Stimulated activated CD4-positive, alpha-beta T cell treated with anti-CD3 and anti-CD28 coated beads, Interleukin-2, amount 100 ng/mL, for 4 hours (primary cell): ENCODE results near the gene CTSZ.

Experiments used
- DNase-seq: peaks from one replicate; pipeline ENCODE4 v3.0.0-alpha.2; 2020; ENCODE audit warnings: low read depth

CTSZ gene

GRCh38 chr20:59031564-59032022 is 24.5 kb upstream of the CTSZ start:
- DNase-seq = no peak

DNA sequence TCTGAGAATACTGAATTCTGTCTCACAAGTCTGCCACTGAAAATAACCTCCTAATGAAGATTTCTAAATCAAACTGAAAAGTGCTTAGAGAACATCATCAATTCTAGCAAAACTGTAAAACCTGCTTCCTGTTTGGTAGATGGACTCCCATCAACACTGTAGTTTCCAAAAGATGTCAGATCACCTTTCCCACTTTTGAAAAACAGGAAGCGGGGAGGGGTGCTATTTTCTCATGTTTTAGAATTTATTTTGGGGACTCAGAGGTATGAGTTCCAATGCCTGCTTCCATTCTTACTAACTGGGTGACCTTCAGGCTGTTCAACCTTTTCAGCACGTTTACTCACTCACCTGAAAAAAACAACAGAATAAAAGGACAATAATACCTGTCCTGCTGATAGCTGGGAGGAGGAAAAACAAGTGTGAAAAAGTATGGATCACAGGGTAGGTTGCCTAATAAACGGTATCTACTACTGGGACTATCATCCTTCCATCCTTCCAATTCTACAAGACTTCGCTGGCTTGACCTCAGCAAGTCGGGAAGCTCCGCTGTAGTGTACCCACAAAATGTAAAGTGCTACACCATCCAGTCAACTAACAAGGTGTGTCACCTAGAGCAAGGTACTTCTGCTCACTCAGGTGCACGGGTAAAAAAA is 24.0 kb upstream of the CTSZ start:
- no peak for DNase-seq

- DNase-seq = no peak
These were observed 21.8 kb upstream of the CTSZ start for GRCh38 chr20:59028812-59029211.

- DNase-seq = no peak
These were observed 20.8 kb upstream of the CTSZ start for GRCh38 chr20:59027741-59028320.

GRCh38 chr20:59026904-59027740 is 20.1 kb upstream of the CTSZ start:
- DNase-seq = no peak

GRCh38 chr20:59025511-59025910 is 18.5 kb upstream of the CTSZ start:
- no peak for DNase-seq

GRCh38 chr20:59025086-59025485 is 18.0 kb upstream of the CTSZ start:
- no peak for DNase-seq

GRCh38 chr20:59024111-59024530 is 17.1 kb upstream of the CTSZ start:
- DNase-seq = no peak

DNA sequence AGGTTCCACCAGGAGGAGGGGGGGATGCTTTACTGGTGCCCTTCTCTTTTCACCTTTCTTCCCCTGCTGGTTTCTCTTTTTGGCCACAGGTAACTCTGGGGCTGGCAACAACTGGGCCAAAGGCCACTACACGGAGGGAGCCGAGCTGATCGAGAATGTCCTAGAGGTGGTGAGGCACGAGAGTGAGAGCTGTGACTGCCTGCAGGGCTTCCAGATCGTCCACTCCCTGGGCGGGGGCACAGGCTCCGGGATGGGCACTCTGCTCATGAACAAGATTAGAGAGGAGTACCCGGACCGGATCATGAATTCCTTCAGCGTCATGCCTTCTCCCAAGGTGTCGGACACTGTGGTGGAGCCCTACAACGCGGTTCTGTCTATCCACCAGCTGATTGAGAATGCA is 16.6 kb upstream of the CTSZ start:
- DNase-seq = no peak

DNA sequence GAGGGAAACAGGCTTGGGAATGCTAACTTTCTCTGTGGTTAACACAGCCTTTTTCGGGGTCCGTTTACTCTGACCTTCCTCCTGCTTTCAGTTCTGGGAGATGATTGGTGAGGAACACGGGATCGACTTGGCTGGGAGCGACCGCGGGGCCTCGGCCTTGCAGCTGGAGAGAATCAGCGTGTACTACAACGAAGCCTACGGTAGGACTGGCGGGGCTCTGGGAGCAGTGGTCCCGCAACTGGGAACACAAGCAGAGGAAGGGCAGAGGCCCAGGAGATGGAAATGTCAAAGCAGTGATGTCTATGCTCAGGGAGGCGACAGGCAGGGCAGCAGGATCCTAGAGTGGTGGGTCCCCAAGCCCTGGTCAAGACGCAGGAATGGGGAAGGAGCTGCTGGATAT is 15.7 kb upstream of the CTSZ start:
- no peak for DNase-seq

DNA sequence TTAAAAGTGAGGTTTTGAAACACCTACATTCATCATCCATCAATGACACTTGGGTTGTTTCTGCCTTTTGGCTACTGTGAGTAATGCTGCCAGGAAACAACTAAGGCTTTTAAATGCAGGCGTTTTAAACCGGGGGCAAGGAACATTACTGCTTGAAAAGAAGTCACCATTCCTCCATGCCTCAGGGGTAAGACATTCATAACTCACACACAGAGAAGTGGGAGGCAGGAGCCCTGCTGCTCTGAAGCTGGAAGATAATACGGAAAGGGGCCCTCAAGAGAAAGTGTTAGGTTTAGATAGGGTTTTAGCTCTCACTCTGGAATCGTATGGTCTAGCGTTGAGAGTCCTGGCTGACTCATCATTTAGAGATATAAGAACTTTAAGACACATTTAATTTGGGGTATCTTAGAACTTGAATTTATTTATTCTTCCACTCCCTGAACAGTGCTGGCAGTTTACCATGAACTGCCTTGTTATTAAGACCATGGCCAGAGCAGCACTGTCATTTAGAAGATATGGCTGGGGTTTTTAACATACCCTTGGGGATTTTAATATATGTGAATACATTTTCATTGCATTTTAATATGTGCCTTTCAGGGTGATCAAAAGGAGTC is 14.0 kb upstream of the CTSZ start:
- DNase-seq = no peak

DNA sequence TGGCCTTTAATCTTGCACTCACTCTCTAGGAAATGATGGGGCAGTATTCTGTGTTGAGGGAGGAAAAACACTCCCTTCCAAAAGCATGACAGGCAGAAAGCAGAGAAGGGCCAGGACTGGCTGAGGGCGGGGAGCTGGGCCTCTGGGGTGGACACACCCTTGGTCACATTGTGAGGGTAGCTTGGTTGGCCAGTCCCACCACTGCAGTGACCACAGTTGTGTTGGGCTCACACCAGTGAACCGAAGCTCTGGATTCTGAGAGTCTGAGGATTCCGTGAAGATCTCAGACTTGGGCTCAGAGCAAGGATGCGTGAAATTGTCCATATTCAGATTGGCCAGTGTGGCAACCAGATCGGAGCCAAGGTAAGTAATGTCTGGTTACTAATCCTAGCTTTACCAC is 12.2 kb upstream of the CTSZ start, which contains the start of gene TUBB1:
TSS of gene TUBB1 (plus strand) at position 213 of the 400 bp plus-strand sequence. CDS start at position 307, 94 bp downstream.
- no peak for DNase-seq

DNA sequence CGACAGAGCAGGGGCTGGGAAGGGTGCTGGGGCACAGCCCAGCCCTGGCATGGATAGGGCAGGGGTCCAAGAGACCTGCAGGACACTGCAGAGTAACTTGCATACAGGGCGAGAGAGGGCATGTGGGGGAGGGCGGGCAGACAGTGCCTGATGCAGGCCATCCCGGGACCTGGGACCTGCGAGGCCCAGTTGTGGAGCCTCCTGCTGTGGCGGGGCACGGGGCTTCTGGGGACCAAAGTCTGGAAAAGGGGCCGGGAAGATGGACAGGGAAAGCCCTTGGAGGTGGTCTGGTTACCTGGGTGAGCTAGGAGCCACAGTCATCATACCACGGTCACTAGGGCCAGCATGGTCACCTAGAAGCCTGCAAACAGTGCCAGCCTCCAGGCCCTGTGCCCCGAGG is 11.8 kb upstream of the CTSZ start:
- DNase-seq = no peak

DNA sequence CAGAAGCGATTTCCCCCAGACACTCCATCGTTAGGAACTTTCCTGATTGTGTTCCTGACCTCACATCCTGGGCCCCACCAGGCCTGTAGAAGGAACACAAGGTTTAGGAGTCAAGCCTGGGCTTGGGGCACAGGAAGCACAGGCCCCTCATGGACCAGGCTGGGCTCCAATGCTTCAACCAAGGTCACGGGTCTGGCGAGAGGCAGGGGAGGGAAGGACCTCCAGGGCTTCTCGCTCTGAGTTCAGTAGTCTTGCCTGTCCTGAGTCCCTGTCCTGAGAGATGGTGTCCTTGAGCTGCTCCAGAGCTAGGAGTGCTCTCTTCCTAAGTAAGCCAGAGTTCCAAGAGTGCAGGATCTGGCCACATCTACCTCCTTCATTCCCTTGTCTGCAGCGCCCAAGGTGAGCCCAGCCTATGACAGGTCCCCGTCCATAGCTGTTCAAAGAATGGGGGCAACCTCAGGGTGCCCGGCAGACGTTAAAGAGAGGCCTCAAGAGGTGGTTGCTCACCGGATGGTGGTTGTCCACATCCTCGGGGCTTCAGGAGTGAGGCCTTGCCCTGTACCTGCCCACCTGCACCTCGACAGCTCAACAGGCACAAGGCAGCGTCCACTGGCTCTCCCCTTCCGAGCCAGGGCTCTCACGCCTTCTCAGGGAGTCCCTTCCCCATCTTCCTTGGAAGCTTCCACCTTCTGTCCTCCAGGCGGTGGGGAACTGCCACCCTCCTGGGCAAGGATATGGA is 10.6 kb upstream of the CTSZ start:
- no peak for DNase-seq

DNA sequence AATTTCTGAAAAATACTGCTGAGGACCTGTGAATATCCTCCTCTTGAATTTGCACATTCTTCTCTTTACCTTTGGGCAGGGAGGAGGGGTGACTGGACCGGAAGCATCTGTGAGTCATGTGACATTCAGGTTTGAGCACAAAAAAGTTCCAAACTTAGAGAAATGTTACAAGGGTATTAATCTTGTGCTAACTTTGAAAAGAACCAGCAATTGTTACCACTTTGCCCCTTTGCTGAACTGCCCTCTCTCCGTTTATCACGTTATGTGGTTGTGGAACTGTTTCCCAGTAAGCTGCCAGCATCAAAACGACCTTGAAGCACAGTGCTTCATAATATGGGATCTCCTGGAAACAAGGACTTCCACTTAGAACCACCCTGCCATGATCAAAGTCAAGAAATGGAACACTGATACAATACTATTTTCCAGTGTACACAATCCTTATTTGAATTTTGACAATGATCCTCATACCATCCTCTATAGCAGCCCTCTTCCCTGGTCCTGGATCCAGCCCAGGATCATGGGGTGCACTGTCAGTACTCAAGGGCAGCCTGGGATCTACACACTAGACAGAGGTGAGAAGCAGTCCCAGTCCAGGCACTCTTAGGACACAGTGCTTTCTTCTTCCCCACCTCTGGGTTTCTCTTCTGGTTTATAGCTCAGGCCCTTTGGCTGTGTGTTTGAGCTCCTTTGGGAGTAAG is 9.9 kb upstream of the CTSZ start:
- DNase-seq = no peak

DNA sequence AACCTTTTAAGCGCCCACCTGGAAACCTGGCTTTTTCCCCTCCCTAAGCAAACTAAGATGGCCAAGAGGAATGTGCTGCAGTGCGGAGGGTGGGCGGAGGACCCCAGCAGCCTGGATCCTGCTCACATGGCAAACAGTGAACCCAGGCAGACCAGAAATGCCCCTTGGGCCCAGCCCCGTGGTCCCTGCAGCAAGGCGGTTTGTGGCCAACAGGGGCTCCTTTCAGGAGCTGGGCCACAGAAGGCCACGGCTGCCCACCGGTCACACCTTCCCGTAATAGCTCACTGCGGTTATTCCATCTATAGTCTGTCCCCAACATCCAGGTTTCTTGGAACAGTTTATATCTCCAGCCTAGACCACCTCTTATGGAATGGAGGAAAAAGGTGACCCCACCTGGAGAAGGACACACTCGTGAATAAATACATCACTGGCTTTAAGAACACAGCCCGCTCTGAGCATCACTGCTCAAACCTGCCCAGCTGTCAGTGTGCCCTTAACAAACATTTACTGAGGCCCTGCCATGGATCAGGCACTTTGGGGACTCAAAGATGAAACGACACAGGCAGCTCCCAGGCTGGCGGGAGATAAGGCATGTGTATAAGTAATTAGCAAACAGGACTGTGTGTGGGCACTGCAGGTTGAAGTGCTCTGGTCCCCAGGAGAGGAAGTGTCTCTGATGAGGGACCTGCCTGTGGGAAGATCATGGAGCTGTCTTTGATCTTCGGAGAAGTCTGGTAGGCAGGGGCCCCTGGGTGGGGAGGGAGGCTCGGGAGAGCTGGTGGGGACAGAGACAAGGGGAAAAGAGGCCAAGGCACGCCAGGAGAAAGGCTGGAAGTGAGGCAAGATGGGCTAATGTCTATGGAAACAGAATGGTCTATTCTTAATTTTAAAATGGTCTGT is 9.0 kb upstream of the CTSZ start:
- DNase-seq = no peak

DNA sequence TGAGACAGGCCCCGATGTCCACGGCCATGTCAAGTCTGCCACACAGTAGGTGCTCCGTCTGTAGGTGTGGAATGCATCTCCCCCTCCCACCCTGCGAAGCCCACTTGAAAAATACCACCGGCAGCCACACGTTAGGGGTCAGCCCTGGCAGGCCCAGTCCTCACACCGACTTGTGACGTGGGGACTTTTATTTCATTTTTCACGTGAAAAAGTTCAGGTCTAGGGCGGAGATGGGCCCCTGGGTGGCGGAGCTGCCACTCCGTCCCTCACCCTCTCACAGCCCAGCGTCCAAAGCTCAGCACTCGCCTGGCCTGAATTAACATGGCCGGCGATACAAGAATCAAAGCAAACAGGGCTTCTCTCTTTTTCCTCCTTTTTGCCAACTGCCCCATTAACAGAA is 8.4 kb upstream of the CTSZ start:
- DNase-seq = no peak

DNA sequence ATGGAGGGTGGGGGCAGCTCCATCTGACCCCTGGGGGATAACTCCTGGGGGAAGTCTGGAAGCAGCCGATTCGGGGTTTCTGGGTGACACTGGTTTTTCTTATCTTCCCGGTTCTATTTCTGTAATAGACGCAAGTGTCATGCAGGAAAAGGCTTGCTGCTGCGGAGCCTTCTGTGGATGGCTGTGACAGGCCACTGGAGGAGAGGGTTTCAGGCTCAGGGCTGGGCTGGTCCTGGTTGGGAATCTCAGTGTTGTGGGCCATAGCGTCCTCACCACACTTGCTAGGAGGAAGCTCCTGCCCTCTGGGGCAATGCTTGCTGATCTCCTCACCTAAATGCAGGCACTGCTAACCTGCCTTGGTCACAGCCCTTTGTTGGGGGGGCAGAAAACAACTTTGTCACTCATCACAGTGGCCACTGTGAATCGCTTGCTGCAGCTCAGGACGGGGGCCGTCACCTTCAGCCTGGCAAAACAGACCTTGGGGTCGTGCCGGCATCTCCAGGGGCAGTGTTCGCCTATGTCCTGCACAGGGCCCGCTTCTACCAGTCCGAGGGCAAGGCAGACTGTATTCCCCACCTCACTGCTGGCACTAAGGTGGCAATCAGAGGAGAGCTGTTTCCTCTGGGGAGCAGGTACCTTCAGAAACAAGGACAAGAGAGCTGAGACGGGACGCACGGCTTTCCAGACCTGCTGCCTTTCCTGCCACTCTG is 7.8 kb upstream of the CTSZ start:
- DNase-seq = no peak

DNA sequence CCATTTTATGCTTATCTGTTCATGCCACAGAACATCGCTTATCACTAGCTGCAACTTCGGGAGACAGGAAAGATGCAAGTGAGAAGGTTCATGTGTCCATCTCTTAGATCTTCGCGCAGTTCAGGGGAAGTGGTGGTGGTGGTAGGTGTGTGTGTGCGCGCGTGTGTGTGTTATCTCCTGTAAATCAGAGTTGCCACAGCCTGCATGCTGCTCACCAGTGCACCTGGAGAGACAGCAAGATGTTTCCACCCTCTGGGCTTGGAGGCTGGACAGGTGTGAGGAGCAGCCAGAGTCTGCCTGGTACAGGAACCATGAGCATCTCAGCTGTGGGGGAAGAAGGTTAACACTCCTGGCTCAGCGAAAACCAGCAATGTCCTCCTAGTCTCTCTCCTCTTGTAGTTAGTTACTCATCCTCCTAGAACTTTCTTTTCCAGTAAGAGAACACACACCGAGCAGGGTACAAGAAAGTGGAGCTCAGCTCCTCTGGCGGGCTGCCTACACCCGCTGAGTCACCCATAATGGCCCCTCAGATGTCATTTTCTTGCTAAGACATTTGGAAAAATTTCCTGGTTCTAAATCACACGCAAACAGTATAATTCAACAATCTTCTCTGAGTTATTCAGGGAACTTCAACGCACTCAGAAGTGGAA is 7.0 kb upstream of the CTSZ start:
- no peak for DNase-seq
